Neural cell (in vitro differentiated cells): ENCODE measurements around the gene DTX1. TPM values are rescaled to one million over a fixed set of nuclear protein-coding genes. Genes with fewer than 3 reads are reported as not detected.
A peak's percentile ranks its signal among the peaks of the same experiment; 100 is the strongest.

Experiments
- H2AFZ ChIP-seq: fragments of 200-600, 300-800 bp; sonication (generic), shearing (Covaris generic); 2 replicates; pipeline ENCODE4 v1.6.0; 2014; ENCODE audit warnings: low read depth, mild to moderate bottlenecking, antibody characterized with exemption, low read length, moderate library complexity
- H3F3A ChIP-seq: fragments of 200-600 bp; shearing (Covaris generic); 2 replicates; pipeline ENCODE4 v1.6.1; 2016; ENCODE audit warnings: mild to moderate bottlenecking, moderate library complexity, mixed read lengths, antibody characterized with exemption, low read length; ENCODE audit not compliant: insufficient read depth, poor library complexity, severe bottlenecking
- H3K27ac ChIP-seq: fragments of 200-600, 300-800 bp; sonication (generic), shearing (Covaris generic); 2 replicates; pipeline ENCODE4 v1.5.1; 2014; ENCODE audit warnings: mild to moderate bottlenecking, low read length, moderate library complexity
- H3K27me3 ChIP-seq: fragments of 300-800, 200-600 bp; sonication (generic), shearing (Covaris generic); 2 replicates; pipeline ENCODE4 v1.6.0; 2014; ENCODE audit warnings: mild to moderate bottlenecking, low read depth, low read length, moderate library complexity; ENCODE audit not compliant: insufficient read depth
- H3K36me3 ChIP-seq: fragments of 300-800, 200-600 bp; sonication (generic), shearing (Covaris generic); 2 replicates; pipeline ENCODE4 v1.5.1; 2014; ENCODE audit warnings: mild to moderate bottlenecking, antibody characterized with exemption, low read length, moderate library complexity; ENCODE audit not compliant: insufficient read depth
- H3K4me2 ChIP-seq: fragments of 300-800, 200-600 bp; sonication (generic), shearing (Covaris generic); 2 replicates; pipeline ENCODE4 v1.6.0; 2014; ENCODE audit warnings: mild to moderate bottlenecking, low read length
- H3K4me3 ChIP-seq: fragments of 300-800, 200-600 bp; sonication (generic), shearing (Covaris generic); 2 replicates; pipeline ENCODE4 v1.5.1; 2014; ENCODE audit warnings: mild to moderate bottlenecking, low read length, moderate library complexity
- H3K79me2 ChIP-seq: fragments of 200-600 bp; shearing (Covaris generic); replicated peaks from 2 replicates; pipeline ENCODE4 v1.6.0; 2014; ENCODE audit warnings: mild to moderate bottlenecking, low read length, moderate library complexity; ENCODE audit not compliant: insufficient read depth
- H3K9ac ChIP-seq: fragments of 300-800, 200-600 bp; sonication (generic), shearing (Covaris generic); 2 replicates; pipeline ENCODE4 v1.6.1; 2016; ENCODE audit warnings: mild to moderate bottlenecking, low read length, mixed read lengths
- H3K9me2 ChIP-seq: fragments of 200-600 bp; shearing (Covaris generic); 2 replicates; pipeline ENCODE4 v1.6.1; 2016; ENCODE audit warnings: mild to moderate bottlenecking, low read length, mixed read lengths; ENCODE audit not compliant: insufficient read depth
- H3K9me3 ChIP-seq: fragments of 200-600, 300-800 bp; sonication (generic), shearing (Covaris generic); 2 replicates; pipeline ENCODE4 v1.6.1; 2016; ENCODE audit warnings: mild to moderate bottlenecking, mixed run types, low read length, moderate library complexity, mixed read lengths
- H4K20me1 ChIP-seq: fragments of 200-600 bp; shearing (Covaris generic); 2 replicates; pipeline ENCODE4 v1.6.1; 2016; ENCODE audit warnings: mild to moderate bottlenecking, mixed run types; ENCODE audit not compliant: insufficient read depth
- CTCF ChIP-seq: fragments of 450-650 bp; IDR thresholded peaks from 2 replicates; pipeline ENCODE4 v1.5.1; 2014; ENCODE audit warnings: antibody characterized with exemption, mild to moderate bottlenecking, moderate library complexity; ENCODE audit not compliant: poor library complexity, severe bottlenecking
- EP300 ChIP-seq: fragments of 450-650 bp; conservative IDR thresholded peaks from 2 replicates; pipeline ENCODE4 v1.6.1; 2014; ENCODE audit warnings: antibody characterized with exemption, mild to moderate bottlenecking, moderate library complexity; ENCODE audit not compliant: poor library complexity, severe bottlenecking
- EZH2 ChIP-seq: fragments of 200-600, 300-800 bp; shearing (Covaris generic), sonication (generic); IDR thresholded peaks from 2 replicates; pipeline ENCODE4 v1.6.1; 2014; ENCODE audit warnings: antibody characterized with exemption, low read length, borderline replicate concordance, mild to moderate bottlenecking; ENCODE audit not compliant: insufficient read depth, poor library complexity, severe bottlenecking
- MXI1 ChIP-seq: fragments of 450-650 bp; conservative IDR thresholded peaks from 2 replicates; pipeline ENCODE4 v1.6.1; 2014; ENCODE audit warnings: antibody characterized with exemption, mild to moderate bottlenecking; ENCODE audit not compliant: poor library complexity, severe bottlenecking
- POLR2AphosphoS5 ChIP-seq: IDR thresholded peaks from 2 replicates; pipeline ENCODE4 v1.6.1; 2012
- RAD21 ChIP-seq: fragments of 450-650 bp; conservative IDR thresholded peaks from 2 replicates; pipeline ENCODE4 v1.6.1; 2014; ENCODE audit warnings: antibody characterized with exemption, mild to moderate bottlenecking, moderate library complexity
- REST ChIP-seq: IDR thresholded peaks from 2 replicates; pipeline ENCODE4 v1.6.1; 2012; ENCODE audit warnings: borderline replicate concordance
- SMC3 ChIP-seq: fragments of 450-650 bp; conservative IDR thresholded peaks from 2 replicates; pipeline ENCODE4 v1.6.1; 2014; ENCODE audit warnings: antibody characterized with exemption, mild to moderate bottlenecking, moderate library complexity; ENCODE audit not compliant: poor library complexity
- TAF1 ChIP-seq: IDR thresholded peaks from 2 replicates; pipeline ENCODE4 v1.6.1; 2012; ENCODE audit warnings: low read depth
- polyA plus RNA-seq: library from polyadenylated mRNA; depleted of rRNA; stranded (reverse); fragments of >200 nt; gene quantifications from 2 replicates; pipeline ENCODE4 v1.2.3, GENCODE V29; 2014

DTX1 gene
- polyA plus RNA-seq, 1 donor from 2014 or later = 30.7 TPM

GRCh38 chr12:113065126-113066007 lies 8.8 kb downstream of the DTX1 start:
- Histone ChIP-seq H3K4me3 (peak overlapping the region; percentile 52), H4K20me1 (peaks cover 8% of the 10 kb centered on the region), H3K79me2 (peaks cover under 1% of the 10 kb centered on the region), H3K9me3 (no peaks in the 10 kb centered on the region), H3K27ac (peak overlapping the region; percentile 24), H3K9me2 (no peaks in the 10 kb centered on the region), H3F3A (no peaks in the 10 kb centered on the region), H3K4me2 (no peak overlapping the region), H3K36me3 (no peaks in the 10 kb centered on the region), H3K27me3 (no peaks in the 10 kb centered on the region), H2AFZ (no peak overlapping the region), H3K9ac (peak overlapping the region; percentile 34)
- TF ChIP-seq RAD21 (no peak), POLR2AphosphoS5 (no peak), CTCF (no peak), EP300 (no peak), EZH2 (no peak), SMC3 (no peak), TAF1 (no peak), REST (no peak), MXI1 (no peak)

GRCh38 chr12:113066813-113067400 lies 10.4 kb downstream of the DTX1 start:
- Histone ChIP-seq H3K79me2 (no peaks in the 10 kb centered on the region), H3K4me3 (no peak overlapping the region), H2AFZ (no peak overlapping the region), H3K27ac (no peak overlapping the region), H3K9me2 (no peaks in the 10 kb centered on the region), H3K9me3 (no peaks in the 10 kb centered on the region), H3K27me3 (no peaks in the 10 kb centered on the region), H3K36me3 (no peaks in the 10 kb centered on the region), H3K9ac (no peak overlapping the region), H3K4me2 (no peak overlapping the region), H4K20me1 (peaks cover 8% of the 10 kb centered on the region), H3F3A (no peaks in the 10 kb centered on the region)
- TF ChIP-seq REST (no peak), TAF1 (no peak), MXI1 (no peak)
